GM10248 (cell line): ENCODE data around the gene PDLIM5.

ENCODE experiments used
- CTCF ChIA-PET: fragments of 300-600 bp; sonication (Branson Sonifier 250); formaldehyde crosslinking; extraction: SDS; loops from one replicate; lab custom pipeline; 2021; ENCODE audit warnings: antibody characterized with exemption; lab: Yijun Ruan, JAX
- POLR2A ChIA-PET: fragments of 350-650 bp; sonication (Branson Sonifier 250); formaldehyde crosslinking; extraction: SDS; loops from one replicate; lab custom pipeline; 2020; ENCODE audit warnings: antibody characterized with exemption; lab: Yijun Ruan, JAX
- DNase-seq: peaks from one replicate; pipeline ENCODE4 v3.0.0; 2012; ENCODE audit errors: extremely low spot score
- CTCF ChIP-seq: IDR thresholded peaks from 2 replicates; pipeline ENCODE4 v1.5.1; 2012; ENCODE audit warnings: mild to moderate bottlenecking, low read depth; ENCODE audit errors: extremely low read depth, missing control alignments, control extremely low read depth

PDLIM5 gene

DNA sequence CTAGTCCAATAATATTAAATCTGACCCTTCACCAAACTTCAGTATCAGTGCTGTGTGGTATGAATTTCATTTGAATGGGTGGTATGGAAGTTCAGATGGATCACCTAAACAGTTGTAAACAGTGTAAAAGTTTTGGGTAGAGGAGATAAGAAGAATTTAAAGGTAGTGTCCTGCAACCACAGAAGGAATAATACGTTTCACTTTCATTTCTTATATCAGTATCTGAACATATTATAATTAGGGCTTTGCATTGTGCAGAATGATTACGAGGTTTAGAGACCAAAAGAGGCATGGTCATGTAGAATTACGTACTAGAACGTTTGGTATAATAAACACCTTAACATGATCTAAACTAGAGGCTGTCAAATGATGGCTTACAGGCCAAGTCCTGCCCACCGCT is 116.1 kb downstream of the PDLIM5 start:
- peak; percentile 24 for DNase-seq
- TF ChIP-seq CTCF = no peak
- CTCF ChIA-PET = no interaction called here
- POLR2A ChIA-PET = no interaction called here

- no peak for TF ChIP-seq CTCF
- ChIA-PET CTCF (interaction anchor here (1.0 kb wide), 1 partner anchor 9 kb away, joined by 4 read pairs; no protein-coding TSS in a partner anchor), POLR2A (no interaction called here)
- no peak for DNase-seq
These were observed 118.8 kb downstream of the PDLIM5 start for GRCh38 chr4:94570558-94570957.

GRCh38 chr4:94571298-94571697 is 119.6 kb downstream of the PDLIM5 start:
- no peak for DNase-seq
- POLR2A ChIA-PET = no interaction called here
- CTCF ChIA-PET = interaction anchor here (1.0 to 1.1 kb wide), 3 partner anchors 8 to 164 kb away, joined by 4 to 5 read pairs (median 5); no protein-coding TSS in a partner anchor
- no peak for TF ChIP-seq CTCF

DNA sequence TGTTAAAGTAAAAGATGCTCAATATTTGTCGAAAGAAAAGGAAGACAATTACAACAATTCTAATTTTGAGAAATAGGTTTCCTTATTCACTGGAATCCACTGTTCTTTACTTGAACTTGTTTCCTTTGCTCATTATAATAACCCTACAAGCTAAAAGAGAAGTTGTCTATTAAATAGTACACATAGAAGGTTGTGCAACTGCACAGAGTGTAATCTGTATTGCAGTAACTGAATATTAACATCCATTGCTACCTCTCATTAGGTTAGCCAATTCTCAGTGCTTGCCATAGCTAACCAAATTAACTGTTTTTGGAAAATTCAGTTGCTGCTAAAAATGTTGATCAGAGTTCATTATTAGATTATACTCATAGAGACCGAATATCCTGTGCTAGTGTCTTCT is 120.0 kb downstream of the PDLIM5 start:
- CTCF ChIA-PET = interaction anchor here (1.1 kb wide), 2 partner anchors 16 to 165 kb away, joined by 5 read pairs; no protein-coding TSS in a partner anchor
- no peak for TF ChIP-seq CTCF
- DNase-seq = no peak
- POLR2A ChIA-PET = no interaction called here

DNA sequence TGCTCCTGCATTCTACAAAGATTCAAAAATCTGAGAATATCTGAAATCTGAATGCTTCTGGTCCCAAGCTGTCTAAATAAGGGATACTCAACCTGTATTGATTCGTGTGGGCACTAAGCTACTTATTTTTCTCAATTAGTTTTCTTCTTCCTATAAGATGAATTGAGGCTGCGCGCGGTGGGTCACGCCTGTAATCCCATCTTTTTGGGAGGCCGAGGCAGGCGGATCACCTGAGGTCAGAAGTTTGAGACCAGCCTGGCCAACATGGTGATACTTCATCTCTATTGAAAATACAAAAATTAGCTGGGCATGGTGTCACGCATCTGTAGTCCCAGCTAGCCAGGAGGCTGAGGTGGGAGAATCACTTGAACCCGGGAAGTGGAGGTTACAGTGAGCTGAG is 122.3 kb downstream of the PDLIM5 start:
- TF ChIP-seq CTCF = no peak
- ChIA-PET POLR2A (interaction anchor here (0.7 kb wide), 1 partner anchor 499 kb away, joined by 5 read pairs; no protein-coding TSS in a partner anchor), CTCF (interaction anchor here (1.2 to 2.8 kb wide), 3 partner anchors 9 to 47 kb away, joined by 3 to 8 read pairs (median 3); no protein-coding TSS in a partner anchor)
- no peak for DNase-seq

GRCh38 chr4:94574616-94575015 is 122.9 kb downstream of the PDLIM5 start:
- ChIA-PET POLR2A (interaction anchor here (0.7 kb wide), 1 partner anchor 499 kb away, joined by 5 read pairs; no protein-coding TSS in a partner anchor), CTCF (interaction anchor here (1.2 to 2.8 kb wide), 3 partner anchors 8 to 47 kb away, joined by 3 to 8 read pairs (median 3); no protein-coding TSS in a partner anchor)
- no peak for TF ChIP-seq CTCF
- no peak for DNase-seq
